Mucosa of descending colon (tissue), 3 donors: ENCODE data around the gene CEP170B. TPM values are rescaled to one million over a fixed set of nuclear protein-coding genes. Genes with fewer than 3 reads are reported as not detected.

Experiments
- ATAC-seq: fragments of 200-7000 bp; cut with Tn5 transposase; one replicate; pipeline ENCODE4 v1.9.1; 2020; ENCODE audit warnings: mild to moderate bottlenecking, moderate library complexity
- DNase-seq, 3 donors: peaks; one replicate each; pipeline ENCODE4 v3.0.0-alpha.2; 2020
- H3K36me3 ChIP-seq: fragments of 200-600 bp; one replicate; pipeline ENCODE4 v1.8.0; 2021; ENCODE audit warnings: low read depth, mild to moderate bottlenecking
- H3K4me1 ChIP-seq: fragments of 200-600 bp; one replicate; pipeline ENCODE4 v1.8.0; 2021; ENCODE audit warnings: low read depth, mild to moderate bottlenecking
- H3K4me3 ChIP-seq: fragments of 200-600 bp; one replicate; pipeline ENCODE4 v1.8.0; 2021; ENCODE audit warnings: mild to moderate bottlenecking
- H3K9me3 ChIP-seq: fragments of 200-600 bp; one replicate; pipeline ENCODE4 v1.8.0; 2021; ENCODE audit warnings: mild to moderate bottlenecking
- CTCF ChIP-seq: fragments of 200-600 bp; IDR thresholded peaks from one replicate; pipeline ENCODE4 v1.8.0; 2022; ENCODE audit warnings: antibody characterized with exemption, mild to moderate bottlenecking
- intact Hi-C, 2 donors: fragments of 100-400 bp; cut with DNase I in 1 of 2; cut with micrococcal nuclease in 1 of 2; formaldehyde crosslinking; loops; one replicate each; pipeline versions ENCODE4 v1.11.0 to v1.11.1; 2022; cut with DNase I, micrococcal nuclease
- total RNA-seq, 3 donors: library from RNA; stranded (reverse); fragmentation: NEBNext Ultra II Directional in 2 of 3; extraction: Animal tissue kit (Norgen Biotek cat#: 25700) in 2 of 3; gene quantifications; one replicate each; pipeline versions ENCODE4 v1.2.1 to v1.2.4, GENCODE V29; 2021 to 2023
- donor health status: DM: no; HTN: no; CAD: no; lungs with moderate emphysema.
- donor health status: DM: no; HTN: no; CAD: no.
- donor health status: DM: no; HTN: yes; CAD: no.

The CEP170B gene
- total RNA-seq, 3 donors from 2014 or later: 66.8 to 89.9 (median 69.9) TPM

DNA sequence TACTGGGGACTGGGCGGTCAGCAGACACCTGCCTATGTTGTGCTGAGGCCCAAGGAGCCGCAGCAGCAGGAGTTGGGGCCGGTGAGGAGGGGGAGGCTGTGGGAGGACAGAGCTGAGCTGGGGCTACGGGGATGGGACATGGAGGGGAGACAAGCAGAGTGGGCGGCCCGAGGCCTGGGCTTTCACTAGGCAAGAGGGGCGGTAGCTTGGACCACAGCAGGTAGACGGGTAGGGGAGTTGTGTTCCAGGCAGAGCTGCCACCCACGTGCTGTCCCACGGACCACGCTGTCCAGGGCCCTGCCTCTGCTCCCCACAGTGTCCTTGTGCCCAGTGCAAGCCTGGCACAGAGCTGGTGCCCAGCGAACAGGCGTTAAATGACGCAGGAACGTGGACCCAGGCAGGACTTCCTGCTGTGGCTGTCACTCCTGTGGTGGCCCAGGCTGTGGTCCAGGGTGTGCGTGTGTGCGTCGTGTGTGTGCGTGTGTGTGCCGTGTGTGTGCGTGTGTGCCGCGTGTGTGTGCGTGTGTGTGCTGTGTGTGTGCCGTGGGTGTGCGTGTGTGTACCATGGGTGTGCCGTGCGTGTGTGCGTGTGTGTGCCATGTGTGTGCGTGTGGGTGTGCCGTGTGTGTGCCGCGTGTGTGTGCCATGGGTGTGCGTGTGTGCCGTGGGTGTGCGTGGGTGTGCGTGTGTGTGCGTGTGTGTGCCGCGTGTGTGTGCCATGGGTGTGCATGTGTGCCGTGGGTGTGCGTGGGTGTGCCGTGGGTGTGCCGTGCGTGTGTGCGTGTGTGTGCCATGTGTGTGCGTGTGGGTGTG, 6.8 kb downstream of the CEP170B start:
- DNase-seq (peak in 1 of 3 donors; percentile 22), ATAC-seq (no peak)
- H3K4me1 ChIP-seq: peaks cover 6% of the 10 kb centered on the region
- TF ChIP-seq CTCF: no peak
- H3K36me3 ChIP-seq: no peaks in the 10 kb centered on the region
- no peaks in the 10 kb centered on the region for H3K9me3 ChIP-seq
- intact Hi-C loops: no loop called here
- H3K4me3 ChIP-seq: no peak overlapping the region

GRCh38 chr14:104872469-104873341, 7.6 kb downstream of the CEP170B start:
- peak in 2 of 3 donors; percentile 27 to 53 for DNase-seq
- no peaks in the 10 kb centered on the region for H3K4me1 ChIP-seq
- intact Hi-C loops: no loop called here

GRCh38 chr14:104873380-104874055, 8.4 kb downstream of the CEP170B start:
- no peaks in the 10 kb centered on the region for H3K4me1 ChIP-seq
- DNase-seq (peak in 1 of 3 donors; percentile 36), ATAC-seq (no peak)
- no peak overlapping the region for H3K4me3 ChIP-seq
- intact Hi-C loops: no loop called here
- no peaks in the 10 kb centered on the region for H3K36me3 ChIP-seq
- TF ChIP-seq CTCF: no peak
- H3K9me3 ChIP-seq: no peaks in the 10 kb centered on the region

More at GRCh38 chr14:104872469-104873341, 7.6 kb downstream of the CEP170B start:
- Histone ChIP-seq H3K36me3 (no peaks in the 10 kb centered on the region), H3K9me3 (no peaks in the 10 kb centered on the region), H3K4me3 (no peak overlapping the region)
- peak; percentile 14 for ATAC-seq
- no peak for TF ChIP-seq CTCF

GRCh38 chr14:104874110-104874531, 9.1 kb downstream of the CEP170B start:
- no peak for TF ChIP-seq CTCF
- H3K36me3 ChIP-seq: no peaks in the 10 kb centered on the region
- intact Hi-C loops: no loop called here
- DNase-seq: no peak
- H3K4me3 ChIP-seq: no peak overlapping the region
- no peaks in the 10 kb centered on the region for H3K9me3 ChIP-seq
- no peak for ATAC-seq
- no peaks in the 10 kb centered on the region for H3K4me1 ChIP-seq
